Placental pericyte (primary cell): ENCODE data around the gene BRINP2. TPM values are rescaled to one million over a fixed set of nuclear protein-coding genes. Genes with fewer than 3 reads are reported as not detected.

Source experiments
- total RNA-seq: library from RNA; depleted of rRNA; stranded (reverse); fragments of >200 nt; gene quantifications from 2 replicates; pipeline ENCODE4 v1.2.3, GENCODE V29; 2012

Gene BRINP2, protein sequence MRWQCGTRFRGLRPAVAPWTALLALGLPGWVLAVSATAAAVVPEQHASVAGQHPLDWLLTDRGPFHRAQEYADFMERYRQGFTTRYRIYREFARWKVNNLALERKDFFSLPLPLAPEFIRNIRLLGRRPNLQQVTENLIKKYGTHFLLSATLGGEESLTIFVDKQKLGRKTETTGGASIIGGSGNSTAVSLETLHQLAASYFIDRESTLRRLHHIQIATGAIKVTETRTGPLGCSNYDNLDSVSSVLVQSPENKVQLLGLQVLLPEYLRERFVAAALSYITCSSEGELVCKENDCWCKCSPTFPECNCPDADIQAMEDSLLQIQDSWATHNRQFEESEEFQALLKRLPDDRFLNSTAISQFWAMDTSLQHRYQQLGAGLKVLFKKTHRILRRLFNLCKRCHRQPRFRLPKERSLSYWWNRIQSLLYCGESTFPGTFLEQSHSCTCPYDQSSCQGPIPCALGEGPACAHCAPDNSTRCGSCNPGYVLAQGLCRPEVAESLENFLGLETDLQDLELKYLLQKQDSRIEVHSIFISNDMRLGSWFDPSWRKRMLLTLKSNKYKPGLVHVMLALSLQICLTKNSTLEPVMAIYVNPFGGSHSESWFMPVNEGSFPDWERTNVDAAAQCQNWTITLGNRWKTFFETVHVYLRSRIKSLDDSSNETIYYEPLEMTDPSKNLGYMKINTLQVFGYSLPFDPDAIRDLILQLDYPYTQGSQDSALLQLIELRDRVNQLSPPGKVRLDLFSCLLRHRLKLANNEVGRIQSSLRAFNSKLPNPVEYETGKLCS
- total RNA-seq = under 0.01 and 0.72 TPM in 2 replicates

DNA sequence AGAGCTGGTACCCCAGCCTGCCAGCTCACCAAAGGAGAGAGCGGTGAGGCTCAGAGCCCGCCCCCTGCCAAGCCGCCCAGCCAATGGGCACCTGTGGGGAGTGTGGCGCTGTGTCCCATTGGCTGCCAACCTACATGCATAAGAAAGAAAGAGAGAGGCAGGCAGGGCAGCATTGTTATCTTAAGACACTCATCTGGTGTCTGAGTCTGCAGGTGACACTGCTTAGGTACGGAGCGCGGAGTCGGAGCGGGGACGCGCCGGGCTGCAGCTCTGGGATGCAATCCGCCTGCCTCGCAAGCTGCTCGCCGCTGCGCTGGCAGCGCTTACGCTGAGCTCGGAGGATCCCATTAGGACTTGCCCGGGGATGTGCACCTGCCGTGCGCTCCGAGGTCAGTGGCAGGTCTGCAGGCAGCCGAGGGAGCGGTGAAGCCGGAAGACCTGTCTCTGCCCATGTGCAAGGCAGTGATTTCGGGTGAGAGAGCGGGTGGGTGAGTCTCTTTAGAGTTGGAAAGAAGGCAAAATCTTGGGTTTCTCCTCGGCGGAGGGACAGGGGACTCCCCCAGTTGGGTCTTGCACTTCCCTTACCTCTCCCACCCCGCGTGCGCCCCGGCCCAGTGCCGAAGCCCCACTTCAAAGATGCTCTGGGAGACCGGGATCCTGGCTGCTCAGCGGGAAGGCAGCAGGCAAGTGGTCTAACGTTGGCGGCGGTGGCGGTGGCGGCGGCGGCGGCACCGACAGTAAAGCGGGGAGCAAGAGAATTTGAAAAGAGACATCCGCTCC, at the start of gene BRINP2:
TSS of gene BRINP2 (plus strand) at position 203 of the 780 bp plus-strand sequence. CDS start 58,919 bp downstream, outside the sequence.

DNA sequence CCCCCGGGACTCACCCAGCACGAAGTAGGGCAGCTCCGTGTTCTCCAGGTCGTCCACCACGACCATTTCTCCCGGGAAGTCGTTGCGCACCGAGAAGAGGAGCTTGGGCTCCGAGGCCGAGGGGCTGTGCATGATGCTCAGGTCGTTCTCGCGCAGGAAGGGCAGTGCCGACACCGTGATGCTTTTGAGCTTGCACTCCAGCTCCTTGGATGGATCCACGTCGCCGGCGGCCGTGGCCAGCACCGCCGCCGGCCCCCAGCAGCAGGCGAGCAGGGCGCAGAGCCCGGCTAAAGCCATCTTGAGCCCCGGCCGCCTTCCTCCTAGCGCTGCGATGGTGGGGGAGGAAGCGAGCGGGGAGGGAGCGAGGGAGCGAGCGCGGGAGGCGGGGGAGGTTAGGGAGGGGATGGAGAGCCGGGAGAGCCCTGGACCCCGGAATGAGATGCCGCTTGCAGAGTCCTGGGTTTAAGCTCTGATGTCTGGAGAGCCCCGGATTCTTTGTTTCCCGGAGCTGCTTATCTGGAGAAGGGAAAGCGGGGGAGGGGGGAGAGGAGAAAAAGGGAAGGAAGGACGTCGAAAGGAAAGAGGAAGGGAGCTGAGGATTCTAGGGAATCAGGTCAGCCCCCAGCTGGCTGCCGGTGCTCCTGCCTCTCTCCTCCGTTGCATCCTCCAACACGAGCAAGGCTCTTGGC, 6.2 kb upstream of the BRINP2 start, which contains the start of gene ASTN1:
TSS of gene ASTN1 (minus strand) at position 333 of the 689 bp plus-strand sequence. CDS start at position 297, 36 bp downstream.

Other genes with a start within 250 kb of the BRINP2 start
- not detected in 2 replicates for gene ASTN1, start 6.2 kb upstream of the BRINP2 start, total RNA-seq